NCI-H2227 treated with DMSO at 0.1 percent for 48 hours (cell line): ENCODE results near the gene DDX52.
"Not testable (repeated sequence)": the region's sequence is repeated elsewhere in the genome, so short reads cannot be mapped to it uniquely, and the experiment has no call there.

Experiments used
- DNase-seq: peaks from one replicate; lab custom pipeline; 2025; lab: John Stamatoyannopoulos, UW

The DDX52 gene

DNA sequence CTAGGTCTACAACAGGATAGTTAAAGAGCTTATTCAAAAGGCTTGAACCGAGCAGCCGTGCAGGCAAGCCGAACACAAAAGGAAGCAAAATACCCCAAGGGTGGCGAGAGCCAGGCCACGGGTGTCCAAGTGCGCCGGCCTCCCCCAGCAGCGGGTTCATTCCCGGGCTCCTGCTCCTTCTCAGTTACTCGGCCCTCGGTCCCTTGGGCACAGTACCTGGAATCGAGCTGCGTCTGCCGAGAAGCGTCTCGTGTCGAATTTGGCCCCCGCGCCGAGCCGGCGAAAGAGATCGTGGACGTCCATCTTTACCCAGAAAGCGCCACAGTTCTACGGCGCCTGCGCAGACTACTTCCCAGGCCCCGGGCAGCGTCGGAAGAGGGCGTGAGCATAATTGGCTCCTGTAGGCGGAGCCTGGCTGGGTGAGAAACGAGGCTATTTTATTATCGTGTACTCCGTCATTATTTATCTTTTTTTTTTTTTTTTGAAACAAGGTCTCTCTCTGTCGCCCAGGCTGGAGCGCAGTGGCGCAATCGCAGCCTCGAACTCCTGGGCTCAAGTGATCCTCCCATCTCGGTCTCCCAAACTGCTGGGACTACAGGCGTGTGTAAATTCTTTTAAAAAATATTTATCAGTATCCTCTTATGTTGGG lies at the start of gene DDX52:
Gene DDX52 (minus strand): TSS at position 329 of the 649 bp plus-strand sequence. CDS start 26 bp downstream, at position 303.
- DNase-seq = peak; percentile 90

- DNase-seq = no peak
Measured at GRCh38 chr17:37691807-37692206, 48.6 kb upstream of the DDX52 start.

- DNase-seq = no peak
Measured at GRCh38 chr17:37689317-37689716, 46.1 kb upstream of the DDX52 start.

DNA sequence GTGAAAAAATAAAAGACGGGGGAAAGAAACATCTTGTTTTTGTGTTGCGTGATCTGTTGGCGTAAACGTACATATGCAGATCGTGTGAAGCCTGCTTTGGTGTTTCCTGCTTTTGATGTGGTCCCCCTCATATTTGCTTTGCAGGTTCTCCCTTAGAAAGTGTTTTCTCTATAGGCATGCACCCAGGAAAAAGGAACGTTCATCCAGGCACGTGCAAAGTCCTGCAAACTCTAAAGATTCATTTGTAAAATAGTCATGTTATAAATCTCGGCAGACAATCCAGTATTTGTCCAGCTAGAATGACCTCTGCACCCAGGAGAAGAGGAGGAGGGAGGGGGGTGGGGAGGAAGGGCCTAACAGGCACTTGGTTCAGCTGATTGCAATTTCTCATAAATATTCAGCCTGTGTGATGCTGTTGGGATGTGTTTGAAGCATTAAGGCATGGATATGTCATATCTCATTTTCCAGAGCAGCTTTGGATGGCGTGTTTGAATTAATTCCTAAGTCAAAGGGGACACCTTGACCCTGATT lies 40.3 kb upstream of the DDX52 start:
- DNase-seq = no peak

GRCh38 chr17:37682007-37682406 lies 38.8 kb upstream of the DDX52 start:
- no peak for DNase-seq

DNA sequence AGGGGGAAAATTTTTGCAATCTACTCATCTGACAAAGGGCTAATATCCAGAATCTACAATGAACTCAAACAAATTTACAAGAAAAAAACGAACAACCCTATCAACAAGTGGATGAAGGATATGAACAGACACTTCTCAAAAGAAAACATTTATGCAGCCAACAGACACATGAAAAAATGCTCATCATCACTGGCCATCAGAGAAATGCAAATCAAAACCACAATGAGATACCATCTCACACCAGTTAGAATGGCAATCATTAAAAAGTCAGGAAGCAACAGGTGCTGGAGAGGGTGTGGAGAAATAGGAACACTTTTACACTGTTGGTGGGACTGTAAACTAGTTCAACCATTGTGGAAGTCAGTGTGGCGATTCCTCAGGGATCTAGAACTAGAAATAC lies 36.7 kb upstream of the DDX52 start:
- not testable (repeated sequence) for DNase-seq

GRCh38 chr17:37678036-37678435 lies 34.8 kb upstream of the DDX52 start:
- no peak for DNase-seq

GRCh38 chr17:37677021-37677420 lies 33.8 kb upstream of the DDX52 start:
- DNase-seq = no peak

DNA sequence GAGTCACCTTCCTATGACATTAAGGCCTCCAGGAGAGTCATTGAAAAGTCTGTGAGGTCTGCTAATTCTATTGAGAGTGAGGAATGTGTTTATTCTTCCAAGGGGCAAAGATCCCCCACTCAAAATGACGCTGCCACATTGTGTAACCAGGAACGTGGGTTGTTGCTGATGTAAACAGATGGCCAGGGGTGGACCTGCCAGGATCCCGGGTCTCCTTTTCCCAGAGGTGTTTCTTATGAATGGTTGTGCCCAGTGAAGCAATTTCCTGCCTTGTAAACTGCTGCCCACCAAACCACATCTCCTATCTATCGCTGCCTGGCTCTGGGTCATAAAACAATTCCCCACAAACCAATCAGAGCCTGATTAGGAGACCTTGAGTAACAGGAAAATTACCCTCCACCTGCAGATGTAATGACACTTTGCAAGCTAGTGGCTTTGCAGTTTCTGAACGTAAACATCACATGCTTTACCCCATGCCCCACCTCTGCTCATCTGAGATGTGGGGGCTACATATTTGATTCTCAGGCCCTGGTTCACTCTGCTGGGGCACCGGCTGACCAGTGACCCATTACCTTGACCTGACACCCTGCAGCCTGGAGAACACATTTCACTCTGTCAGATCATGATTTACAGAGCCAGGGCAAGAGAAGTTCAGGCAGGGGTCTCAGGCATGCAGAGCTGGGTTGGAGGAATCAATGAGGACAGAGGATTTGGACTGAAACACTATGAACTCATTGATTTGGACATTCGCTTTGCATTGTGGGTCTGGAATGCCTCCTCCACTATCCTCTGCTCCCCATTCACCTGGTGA lies 33.1 kb upstream of the DDX52 start:
- no peak for DNase-seq

DNA sequence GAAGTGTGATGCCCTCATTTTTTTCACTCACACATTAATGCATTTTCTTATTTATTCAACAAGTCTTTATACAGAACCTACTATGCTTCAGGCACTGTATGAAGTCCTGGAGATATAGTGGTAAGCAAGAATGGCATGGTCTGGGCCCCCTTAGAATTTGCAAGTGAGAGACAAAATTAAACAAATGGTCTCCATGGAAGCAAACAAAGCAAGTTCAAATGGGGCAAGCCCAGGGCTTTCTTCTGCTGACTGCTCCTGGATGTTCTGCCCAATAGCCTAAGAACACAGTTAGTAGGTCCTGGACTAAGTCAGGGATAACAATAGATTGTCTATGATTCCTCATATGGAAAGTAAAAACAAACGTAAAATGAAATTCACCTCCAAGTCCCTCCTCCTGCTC lies 31.3 kb upstream of the DDX52 start:
- no peak for DNase-seq

DNA sequence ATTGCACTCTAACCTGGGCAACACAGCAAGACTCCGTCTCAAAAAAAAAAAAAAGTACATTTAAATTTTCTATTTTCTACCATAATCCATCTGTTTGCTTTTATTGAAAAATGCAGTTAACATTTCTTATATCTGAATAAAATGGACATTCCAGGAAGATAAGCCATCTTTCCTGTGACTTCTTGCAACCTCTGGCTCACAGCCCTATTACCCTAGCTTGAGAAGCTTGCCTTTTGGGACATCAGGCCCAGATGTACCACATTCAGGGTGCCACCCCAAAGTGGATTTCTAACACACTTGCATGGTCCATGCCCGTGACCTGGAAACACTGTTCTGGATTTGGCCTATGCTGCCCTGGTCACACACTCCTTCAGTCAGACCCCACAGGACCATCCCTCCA lies 30.1 kb upstream of the DDX52 start:
- no peak for DNase-seq

GRCh38 chr17:37672548-37673078 lies 29.4 kb upstream of the DDX52 start:
- no peak for DNase-seq

DNA sequence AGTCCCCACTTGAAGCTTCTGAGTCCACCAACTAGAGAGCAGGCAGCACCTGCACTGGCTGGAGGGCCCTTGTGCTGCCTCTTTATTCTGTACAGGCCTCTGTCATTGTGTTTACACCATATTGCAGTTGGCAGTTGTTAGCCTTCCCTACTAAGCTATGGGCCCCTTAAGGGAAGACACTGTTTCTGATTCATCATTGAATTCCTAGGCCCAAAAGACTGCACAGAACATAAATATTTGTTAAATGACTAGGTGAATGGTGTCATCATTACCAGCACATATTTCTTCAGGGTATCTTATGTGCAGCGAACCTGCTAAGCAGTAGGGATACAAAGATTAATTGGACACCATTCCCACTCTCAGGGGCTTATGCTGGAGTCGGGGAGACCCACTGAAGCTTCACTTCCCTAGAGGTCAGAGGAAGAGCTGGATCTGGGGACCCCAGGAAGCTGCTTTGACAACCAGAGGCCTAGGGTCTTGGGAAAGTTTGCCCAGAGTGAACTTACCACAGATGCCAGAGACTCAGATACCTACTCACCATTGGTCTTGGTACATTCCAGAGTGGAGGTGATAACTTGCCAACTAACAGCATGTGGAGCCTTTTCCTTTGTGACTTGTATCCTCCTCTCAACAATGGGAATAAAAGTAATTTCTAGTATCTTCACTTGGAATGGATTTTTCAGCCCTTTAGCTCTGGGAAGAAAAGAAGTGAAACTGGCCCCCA lies 28.7 kb upstream of the DDX52 start:
- DNase-seq = no peak

DNA sequence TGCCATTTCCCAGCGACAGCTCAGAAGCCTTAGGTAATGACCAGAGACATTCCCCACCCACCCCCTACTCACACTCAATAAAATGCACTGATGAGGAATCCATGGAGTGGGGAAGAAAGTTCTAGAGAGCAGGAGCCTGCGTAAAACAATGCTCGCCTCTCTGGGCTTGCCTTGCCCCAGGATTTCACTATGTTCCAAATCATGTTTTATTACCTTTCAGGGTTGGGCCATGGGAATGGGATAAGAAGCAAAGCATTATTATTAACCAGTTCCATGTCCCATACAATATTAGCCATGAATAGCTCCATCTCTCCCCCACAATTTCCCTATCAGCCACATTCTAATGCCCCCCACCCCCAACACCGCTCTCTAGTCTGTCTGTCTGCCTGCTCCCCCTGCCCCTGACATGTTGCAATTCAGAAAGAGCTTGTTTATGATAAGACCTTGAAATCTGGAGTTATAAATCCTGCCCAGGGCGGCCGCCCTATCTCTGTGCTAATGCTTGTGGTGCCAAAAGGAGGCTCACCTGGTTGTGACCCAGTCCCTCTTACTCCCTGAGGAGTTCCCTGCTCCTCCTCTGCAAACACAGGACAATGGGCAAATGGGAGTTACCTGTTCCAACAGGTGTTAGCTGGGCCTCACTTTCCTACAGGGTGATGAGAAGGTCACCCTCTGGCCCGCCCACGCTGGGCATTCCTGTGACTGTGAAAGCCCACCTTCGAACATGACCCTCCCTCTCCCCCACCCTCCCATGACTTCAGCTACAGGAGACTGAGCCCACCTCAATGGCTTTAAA lies 28.0 kb upstream of the DDX52 start:
- DNase-seq = no peak

DNA sequence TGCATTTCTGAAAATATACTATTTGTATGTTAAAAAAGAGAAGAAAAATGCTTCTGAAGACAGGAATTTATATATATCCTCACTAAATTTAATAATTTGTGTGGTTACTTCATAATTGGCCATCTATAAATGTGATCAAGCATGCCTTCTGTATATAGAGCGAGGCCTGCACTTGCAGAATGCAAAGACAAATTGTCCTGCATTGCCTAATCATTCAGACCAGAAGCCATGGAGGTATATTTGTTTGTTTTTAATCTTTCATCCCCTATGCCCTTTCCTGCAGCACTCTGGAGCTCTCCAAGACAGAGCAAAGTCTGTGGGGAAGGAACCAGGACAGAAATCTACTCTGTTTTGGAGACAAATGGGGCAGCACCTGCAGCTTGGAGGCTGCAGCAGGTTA lies 23.8 kb upstream of the DDX52 start:
- DNase-seq = no peak

GRCh38 chr17:37664214-37664613 lies 21.0 kb upstream of the DDX52 start:
- no peak for DNase-seq

DNA sequence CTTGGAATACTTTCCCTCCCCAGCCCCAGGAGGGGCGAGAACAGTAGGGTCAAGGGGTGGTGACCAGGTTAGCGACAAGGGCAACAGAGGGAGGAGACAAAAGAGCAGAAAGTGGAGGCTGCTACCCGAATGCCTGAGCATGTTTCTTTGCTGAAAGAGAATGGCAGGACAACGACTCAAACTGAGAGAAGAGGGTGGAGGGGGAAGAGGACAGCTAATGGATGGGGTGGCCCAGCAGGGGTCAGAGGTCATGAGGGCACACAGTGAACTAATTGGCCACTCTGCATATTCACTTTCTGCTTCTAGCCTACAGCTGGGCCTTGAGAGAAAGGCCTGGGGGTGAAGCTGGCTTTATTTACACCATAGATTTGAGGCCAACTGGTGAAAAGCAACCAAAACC lies 19.1 kb upstream of the DDX52 start:
- no peak for DNase-seq

- no peak for DNase-seq
Measured at GRCh38 chr17:37661400-37662014, 18.3 kb upstream of the DDX52 start.

GRCh38 chr17:37659925-37660324 lies 16.7 kb upstream of the DDX52 start:
- DNase-seq = no peak

DNA sequence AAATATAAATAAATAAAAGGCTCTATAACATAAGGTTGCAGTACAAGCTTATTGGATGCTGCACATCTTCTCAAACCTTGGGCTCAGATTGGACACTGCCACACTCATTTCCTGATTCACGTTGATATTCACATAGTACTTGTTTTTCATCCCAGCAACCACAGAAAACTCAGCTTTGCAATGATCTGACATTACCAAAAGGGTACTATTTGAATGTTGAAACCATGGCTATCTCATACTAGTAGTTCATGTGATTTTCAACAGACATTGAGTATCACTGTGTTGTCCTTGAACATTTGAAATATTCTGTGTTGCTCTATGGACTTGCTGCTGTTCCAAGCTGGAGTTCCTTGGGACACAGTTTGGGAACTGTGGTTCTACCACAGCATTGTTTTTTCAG lies 14.0 kb upstream of the DDX52 start:
- no peak for DNase-seq

- no peak for DNase-seq
Measured at GRCh38 chr17:37651849-37652248, 8.6 kb upstream of the DDX52 start.
